ENCODE results near the gene OR4E1. TPM values are rescaled to one million over a fixed set of nuclear protein-coding genes. Genes with fewer than 3 reads are reported as not detected.
"Not testable (repeated sequence)": the region's sequence is repeated elsewhere in the genome, so short reads cannot be mapped to it uniquely, and the experiment has no call there.

Gene OR4E1, protein sequence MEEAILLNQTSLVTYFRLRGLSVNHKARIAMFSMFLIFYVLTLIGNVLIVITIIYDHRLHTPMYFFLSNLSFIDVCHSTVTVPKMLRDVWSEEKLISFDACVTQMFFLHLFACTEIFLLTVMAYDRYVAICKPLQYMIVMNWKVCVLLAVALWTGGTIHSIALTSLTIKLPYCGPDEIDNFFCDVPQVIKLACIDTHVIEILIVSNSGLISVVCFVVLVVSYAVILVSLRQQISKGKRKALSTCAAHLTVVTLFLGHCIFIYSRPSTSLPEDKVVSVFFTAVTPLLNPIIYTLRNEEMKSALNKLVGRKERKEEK
- total RNA-seq (2014; rRNA removed; shearing (Covaris generic)) = not detected in 2 replicates

DNA sequence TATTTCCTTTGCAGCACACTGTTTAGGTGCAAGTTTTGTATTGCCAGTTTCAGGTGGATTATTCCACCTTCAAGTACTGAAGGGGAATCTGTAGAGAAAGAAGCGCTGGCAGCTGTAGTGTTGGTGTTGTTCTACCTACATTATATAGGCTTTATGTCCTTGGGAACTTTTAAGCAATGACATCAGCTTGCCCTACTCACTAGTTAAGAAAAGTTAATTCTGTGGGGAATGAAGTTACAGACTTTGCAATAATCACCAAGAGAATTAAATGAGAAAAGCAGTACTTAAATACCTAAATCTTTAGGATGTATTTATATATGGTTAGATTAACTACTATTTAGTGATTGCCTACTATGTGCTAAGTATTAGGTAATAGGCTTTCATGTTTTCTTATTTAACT is at the start of gene OR4E1:
TSS of gene OR4E1 (minus strand) at position 101 of the 400 bp plus-strand sequence. CDS start 2,883 bp downstream, outside the sequence.
- DNase-seq (ENCODE audit: low read depth) = no peak

DNA sequence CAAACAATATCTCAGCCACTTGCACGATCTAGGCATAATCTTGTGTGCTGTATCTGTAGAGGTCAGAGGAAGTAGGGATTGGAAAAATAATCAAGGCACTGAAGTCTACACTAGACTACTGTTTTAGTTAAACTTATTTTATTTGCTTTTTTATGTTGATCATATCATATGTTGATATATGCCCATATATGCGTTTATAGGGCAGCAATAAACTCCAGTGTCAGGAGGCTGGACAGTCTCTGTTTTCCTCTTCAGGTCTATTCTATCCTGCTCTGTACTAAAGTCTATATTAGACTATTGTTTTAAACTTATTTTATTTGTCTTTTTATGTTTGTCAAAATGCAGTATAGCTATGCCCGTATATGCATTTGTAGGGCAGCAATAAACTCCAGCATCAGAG is 47.9 kb upstream of the OR4E1 start:
- DNase-seq (ENCODE audit: low read depth) = no peak

DNA sequence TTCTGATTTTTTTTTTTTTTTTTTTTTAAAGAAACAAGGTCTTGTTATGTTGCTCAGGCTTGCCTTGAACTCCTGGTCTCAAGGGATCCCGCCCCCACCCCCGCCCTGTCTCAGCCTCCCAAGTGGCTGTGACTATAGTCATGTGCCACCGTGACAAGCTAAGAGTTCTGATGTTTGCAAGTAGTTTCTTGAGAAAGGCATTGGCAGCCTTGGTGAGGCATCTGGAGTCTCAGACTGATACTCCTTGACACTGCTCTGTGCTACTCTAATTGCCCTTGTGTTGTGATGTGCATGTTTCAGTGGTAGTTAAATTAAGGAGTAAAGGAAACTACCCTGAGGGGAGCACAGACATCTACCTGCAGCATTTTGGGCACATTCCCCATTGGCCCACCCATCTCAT is 46.2 kb upstream of the OR4E1 start:
- DNase-seq (ENCODE audit: low read depth) = no peak

DNA sequence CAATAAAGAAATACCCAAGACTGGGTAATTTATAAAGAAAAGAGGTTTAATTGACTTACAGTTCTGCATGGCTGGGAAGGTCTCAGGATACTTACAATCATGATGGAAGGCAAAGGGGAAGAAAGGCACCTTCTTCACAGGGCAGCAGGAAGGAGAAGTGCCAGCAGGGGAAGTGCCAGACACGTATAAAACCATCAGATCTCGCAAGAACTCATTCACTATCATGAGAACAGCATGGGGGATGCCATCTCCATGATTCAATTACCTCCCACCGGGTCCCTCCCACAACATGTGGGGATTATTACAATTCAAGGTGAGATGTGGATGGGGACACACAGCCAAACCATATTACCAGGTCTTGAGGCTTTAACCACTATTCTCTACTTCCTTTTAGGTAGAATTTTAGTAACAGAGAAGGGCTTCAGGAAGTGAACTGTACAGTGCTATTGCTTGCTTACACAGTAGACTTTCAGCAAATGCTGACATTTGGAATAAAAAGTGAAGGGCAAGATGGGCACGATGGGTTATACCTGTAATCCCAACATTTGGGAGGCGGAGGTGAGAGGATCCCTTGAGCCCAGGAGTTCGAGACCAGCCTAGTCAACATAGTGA is 40.8 kb upstream of the OR4E1 start:
- no peak for DNase-seq (ENCODE audit: low read depth)

DNA sequence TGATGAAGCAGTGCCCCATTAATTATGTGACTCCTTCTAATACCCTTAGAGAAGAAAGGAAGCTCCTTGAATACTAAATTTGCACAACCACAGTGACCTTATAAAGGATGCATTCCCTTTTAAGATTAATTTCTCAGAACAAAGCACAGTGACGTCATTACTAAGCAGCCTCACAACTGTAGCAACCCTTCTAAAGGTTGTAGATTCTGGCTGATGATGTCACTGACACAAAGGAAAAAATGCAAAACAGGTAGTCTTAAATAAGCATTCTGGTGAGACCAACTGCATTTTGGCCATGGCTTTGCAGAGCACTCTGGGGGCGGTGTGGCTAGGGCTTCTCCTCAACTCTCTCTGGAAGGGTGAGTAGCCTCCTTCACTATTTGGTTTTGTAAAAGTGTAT is 38.4 kb upstream of the OR4E1 start:
- no peak for DNase-seq (ENCODE audit: low read depth)

DNA sequence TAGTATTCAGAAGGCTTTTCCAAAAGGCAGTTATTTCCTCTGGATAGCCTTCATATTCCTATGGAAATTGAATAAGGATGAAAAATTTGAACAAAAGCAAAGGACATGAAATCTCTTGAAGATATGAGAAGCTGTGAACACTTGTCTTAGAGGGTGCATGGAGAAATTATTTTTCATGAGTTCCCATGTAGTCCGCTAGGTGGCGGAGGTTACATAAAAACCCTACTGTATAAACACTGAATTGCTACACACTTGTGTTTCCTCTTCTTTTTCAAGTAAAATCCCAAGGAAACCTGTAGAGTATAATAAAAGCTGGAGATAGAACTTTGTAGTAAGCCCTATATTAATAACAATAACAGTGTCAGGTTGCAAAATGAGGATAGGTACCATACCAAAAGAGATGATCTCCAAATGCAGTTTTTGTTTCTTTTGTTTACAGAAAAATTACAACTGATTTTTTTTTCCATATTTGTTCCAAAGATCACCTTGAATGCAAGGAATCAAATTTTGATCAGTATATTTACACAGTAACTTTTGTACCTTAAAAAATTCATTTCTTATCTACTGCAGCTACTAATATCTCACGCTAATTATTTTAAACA is 37.8 kb upstream of the OR4E1 start:
- DNase-seq (ENCODE audit: low read depth) = peak; percentile 39

DNA sequence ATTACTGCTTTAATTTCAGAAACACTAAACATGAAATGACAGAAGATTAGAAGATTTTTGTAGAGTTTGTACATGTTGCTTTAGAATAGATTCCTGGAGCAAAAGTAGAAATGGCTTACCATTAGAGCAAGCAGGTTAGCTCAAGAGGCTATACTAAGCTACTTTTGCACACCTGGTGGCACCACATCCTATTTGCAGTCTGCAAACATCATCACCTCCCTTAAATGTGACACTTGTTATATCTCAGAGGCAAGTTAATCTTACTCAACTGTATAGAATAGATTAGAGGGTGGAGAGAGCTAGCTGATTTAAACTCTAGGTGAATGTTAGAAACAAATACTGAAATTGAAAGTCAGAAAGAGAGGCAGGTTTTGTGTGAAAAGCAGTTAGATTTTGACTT is 30.7 kb upstream of the OR4E1 start:
- DNase-seq (ENCODE audit: low read depth) = no peak

DNA sequence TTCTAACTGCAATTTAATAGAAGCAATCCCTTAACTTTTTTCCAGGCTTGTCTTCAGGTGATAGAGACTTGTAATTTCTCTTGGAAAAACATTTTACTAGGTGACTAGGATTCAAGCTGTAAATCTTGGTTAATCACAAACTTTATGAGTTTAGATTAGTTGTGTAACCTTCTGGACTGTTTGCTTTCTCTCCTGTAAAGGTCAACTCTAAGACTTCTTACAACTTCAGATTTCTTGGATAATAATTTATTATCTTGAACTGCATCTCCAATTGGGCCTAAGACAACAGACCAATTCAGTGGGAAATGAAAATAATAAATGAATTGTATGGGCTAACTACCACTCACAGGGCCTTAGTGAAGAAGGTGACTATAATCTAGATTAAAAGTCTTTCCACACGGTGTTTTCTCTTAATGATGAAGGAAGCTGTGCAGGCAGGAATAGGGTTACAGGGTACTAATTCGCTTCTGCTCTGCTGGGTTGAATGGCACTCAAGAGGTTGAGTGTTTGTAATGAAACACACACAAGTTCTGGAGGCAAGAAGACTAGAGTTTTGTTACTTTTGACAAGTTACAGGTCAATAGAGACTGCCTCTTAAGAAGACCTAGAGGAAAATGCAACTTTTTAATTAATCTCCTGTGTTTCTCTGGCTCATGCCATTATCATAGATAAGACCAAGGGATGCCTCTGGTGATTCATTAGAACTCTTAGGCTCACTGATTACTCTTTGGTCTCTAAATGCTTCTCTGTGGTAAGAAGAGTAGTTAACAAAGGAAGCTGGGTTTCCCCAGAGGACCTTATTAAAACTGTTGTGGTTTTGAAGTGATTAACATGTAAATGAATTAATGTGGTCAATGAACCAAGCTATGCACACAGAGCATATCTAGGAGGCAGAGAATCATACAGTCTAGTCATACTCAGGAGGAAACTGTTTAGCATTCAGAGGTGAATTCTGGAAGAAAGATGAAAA is 30.0 kb upstream of the OR4E1 start:
- DNase-seq (ENCODE audit: low read depth) = no peak

DNA sequence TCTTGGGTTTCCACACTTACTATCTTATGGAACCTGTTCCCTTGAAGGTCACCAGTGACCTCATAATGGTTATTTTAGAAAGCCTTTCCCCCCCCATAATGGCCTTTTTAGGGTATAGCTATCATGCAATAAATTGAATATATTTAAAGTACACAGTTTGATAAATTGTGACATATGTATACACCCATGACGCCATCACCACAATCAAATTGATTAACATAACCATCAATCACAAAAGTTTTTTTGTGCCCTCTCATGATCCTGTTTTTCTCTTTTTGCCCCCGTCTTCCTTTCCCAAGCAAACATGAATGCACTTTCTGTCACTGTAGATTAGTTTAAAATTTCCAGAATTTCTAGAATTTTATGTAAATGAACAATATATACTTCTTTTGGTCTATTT is 28.7 kb upstream of the OR4E1 start:
- DNase-seq (ENCODE audit: low read depth) = no peak

DNA sequence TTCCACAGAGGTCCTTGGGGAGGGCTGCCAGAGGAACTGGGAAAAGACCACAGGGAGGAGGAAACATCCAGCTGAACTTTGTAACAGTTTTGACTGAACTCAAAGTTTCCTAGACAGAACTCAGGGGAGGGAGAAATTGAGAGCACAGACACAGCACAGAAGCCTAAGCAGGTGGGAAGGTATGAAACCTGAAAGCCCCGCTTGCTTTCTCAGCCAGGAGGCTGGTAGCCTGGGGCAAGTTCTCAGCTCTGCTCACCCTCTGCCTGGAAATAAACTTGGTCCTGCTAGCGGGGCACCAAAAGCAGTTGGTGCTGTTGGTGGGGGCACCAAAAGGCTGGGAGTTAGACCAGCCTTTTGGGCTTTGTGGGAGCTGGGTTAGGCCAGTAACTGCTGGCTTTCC is 25.9 kb upstream of the OR4E1 start:
- DNase-seq (ENCODE audit: low read depth) = no peak

DNA sequence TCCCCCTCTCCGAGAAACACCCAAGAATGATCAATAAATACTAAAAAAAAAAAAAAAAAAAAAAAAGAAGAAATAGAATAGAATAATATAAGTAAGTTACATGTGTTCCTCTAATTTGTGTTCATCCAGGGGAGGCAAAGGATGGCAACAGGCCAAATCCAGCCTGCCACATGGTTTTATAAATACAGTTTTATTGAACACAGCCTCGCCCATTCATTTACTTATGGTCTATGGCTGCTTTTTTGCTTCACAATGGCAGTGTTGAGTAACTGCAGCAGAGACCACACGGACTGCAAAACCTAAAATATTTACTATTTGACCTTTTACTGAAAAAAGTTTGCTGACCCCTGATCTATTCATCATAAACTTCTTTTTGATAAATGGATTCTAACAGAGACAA is 24.9 kb upstream of the OR4E1 start:
- not testable (repeated sequence) for DNase-seq (ENCODE audit: low read depth)

DNA sequence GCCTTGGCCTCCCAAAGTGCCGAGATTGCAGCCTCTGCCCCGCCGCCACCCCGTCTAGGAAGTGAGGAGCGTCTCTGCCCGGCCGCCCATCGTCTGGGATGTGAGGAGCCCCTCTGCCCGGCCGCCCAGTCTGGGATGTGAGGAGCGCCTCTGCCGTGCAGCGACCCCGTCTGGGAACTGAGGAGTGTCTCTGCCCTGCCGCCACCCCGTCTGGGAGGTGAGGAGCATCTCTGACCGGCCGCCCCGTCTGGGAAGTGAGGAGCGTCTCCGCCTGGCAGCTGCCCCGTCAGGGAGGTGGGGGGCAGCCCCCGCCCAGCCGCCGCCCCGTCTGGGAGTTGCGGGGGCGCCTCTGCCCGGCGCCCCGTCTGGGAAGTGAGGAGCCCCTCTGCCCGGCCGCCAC is 24.0 kb upstream of the OR4E1 start:
- DNase-seq (ENCODE audit: low read depth) = not testable (repeated sequence)

DNA sequence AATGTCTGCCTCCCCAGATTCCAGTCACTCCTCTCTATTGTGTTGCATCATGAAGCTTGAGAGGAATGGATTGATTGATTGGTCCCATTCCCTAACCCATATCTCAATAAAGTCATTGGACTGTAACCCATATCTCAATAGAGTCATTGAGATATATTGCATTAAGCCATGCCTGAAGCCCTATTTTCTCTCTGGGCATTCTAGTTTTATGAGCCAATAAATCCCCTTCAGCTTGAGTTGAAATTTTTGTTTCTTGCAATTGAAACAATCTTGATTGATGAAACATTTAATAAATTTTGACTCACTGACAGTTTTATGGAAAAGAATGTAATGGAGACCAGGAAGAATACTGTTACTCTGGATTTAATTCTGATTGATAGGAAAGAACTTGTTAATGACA is 20.8 kb upstream of the OR4E1 start:
- DNase-seq (ENCODE audit: low read depth) = no peak

DNA sequence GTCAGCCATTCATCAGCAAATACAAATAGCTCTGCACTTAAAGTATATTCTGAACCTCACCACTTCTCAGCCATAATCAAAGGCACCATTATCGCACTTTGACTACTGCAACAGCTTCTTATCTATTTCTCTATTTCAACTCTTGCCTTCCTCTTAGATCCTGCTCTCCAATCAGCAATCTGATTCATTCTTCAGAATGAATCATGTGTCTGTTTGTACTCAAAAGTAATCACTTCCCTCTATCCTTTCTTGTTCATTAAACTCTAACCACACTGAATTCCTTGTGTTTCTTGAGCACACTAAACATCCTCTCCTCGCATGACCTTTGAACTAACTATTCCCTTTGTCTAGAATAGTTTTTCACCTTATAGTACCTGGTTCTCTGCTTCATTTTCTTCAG is 12.8 kb upstream of the OR4E1 start:
- no peak for DNase-seq (ENCODE audit: low read depth)

DNA sequence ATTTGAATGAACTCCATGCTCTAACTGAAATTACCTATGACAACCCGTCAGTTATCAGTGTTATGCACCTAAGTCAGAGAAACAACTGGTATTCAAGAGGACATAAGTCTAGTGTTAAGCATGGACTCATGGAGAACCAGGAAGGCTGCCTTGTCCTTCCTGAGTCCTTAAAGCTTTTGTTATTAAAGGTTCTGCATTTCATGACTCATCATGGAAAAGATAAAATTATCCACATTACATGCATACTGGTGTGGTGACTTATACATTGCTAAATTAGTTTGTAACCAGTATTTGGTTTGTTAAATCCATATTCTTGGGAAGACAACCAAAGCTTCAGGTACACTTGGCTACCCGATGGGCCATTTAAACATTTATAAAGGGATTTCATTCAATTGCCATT is 6.5 kb upstream of the OR4E1 start:
- peak; percentile 7 for DNase-seq (ENCODE audit: low read depth)

DNA sequence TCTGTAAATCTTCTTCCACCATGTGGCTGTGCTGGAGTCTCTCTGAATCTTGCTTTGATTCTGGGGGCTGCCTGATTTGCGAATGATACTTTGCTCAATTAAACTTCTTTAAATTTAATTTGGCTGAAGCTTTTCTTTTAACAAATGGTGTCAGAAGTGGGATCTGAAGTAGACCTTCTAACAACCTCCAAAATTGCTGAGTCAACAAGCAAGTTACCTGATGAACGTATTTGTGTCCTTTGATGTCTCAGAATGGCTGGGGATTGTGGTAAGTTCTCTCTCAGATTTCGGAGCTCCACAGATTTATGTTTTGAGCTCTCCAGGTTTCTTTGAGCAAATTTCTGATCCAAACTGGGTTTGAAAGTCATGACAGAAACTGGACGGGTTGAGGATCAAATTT is 1.9 kb upstream of the OR4E1 start:
- no peak for DNase-seq (ENCODE audit: low read depth)

DNA sequence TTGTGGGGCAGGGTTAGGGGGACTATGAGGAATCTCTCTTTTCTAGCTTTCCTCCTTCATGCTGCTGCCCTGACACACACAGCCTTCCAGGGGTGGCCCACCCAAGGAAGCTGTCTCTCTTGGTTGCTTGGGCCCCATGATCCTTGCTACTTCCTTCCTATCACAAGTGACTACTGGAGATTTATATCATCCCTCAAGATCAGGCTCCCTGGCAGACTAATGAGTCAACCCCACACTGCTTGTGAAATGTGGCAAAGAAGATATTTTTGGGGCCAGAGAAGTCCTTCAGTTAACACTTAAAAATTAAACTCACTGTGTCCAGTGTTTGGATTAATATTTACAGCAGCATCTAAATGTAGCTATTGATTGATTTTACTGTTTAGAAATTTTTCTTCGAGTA is 1.5 kb downstream of the OR4E1 start:
- peak; percentile 1 for DNase-seq (ENCODE audit: low read depth)

DNA sequence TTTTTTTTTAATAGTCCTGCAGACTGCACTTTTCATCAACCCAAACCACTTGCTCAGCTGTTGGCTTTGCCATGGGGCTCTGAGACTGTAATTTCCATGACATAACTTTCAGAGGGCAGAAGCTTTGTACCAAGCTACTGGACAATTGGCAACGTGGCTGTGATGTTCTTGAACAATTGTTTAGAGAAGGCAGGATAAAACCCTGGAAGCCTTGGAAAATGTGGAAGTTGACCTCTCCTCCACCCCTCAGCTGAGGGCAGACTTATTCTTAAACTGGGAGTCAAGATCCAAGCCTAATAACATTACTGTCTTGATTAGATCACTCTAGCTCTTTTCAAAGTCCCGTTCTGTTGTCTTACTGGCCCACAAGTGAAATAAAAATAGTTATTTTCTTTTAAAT is 2.2 kb downstream of the OR4E1 start:
- DNase-seq (ENCODE audit: low read depth) = no peak

DNA sequence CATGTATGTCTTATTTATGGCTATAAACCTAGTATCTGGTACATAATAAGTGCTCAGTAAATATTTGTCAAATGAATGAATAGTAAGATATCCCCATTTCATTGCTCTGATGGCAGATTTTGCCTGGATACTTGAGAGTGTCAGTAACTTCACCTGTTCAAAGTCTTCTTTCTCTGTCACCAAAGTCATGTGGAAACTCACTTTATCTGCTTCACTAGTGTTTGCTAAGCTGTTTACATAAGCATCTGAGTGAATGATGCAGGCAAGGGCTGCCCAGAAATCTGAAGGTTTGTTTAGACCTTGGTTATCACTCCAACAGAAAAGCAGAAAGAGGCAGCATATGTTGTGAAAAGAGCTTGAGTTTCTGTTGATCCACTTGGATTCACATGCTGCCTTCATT is 4.3 kb downstream of the OR4E1 start:
- DNase-seq (ENCODE audit: low read depth) = no peak

DNA sequence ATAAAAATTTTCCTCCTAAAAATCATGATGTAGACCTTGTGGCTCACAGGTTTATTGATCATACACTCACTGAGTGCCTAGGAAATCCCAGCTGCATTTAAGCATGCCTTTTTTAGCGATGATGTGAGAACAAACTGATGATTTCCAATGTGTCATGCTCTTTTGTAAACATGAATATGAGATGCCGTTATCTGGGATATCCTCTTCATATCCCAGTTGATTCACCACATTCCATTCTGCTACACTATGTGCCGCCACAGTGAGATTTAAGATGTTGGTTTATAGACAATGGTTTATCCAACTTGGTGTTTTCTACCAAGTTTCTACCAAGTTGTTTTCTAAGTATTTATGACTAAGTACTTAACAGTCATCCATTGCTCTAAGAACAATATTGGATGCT is 5.2 kb downstream of the OR4E1 start:
- DNase-seq (ENCODE audit: low read depth) = peak; percentile 49

DNA sequence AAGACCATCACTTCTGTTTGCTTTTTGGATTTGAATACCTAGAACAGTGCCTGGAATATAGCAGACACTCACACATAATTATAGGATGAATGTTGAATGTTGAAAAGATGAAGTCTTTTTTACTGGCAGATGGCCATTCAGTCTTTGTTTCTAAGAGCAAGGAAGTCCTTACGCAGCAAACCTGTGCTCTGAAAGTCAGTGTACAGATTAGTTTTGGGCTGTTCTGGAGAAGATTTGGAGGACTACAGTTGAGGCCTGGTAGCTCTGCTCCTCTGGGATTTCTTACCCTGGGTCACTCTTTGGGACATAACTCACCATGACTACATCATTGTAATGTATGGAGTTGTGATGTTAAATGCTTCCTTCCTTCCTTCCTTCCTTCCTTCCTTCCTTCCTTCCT is 16.6 kb downstream of the OR4E1 start:
- DNase-seq (ENCODE audit: low read depth) = no peak

DNA sequence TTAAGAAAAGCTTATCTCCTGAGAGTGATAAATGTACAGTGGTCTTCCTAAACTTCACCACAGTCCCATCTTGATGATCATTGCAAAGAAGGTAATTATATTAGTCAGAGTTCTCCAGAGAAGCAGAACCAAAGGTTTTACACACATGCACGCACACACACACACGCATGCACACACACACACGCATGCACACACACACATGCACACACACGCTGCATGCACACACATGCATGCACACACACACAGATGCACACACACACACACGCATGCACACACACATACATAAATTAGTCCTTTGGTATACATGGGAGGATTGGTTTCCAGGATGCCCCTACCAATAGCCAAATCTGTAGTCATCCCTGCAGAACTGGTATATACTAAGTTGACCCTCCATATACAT is 19.4 kb downstream of the OR4E1 start:
- no peak for DNase-seq (ENCODE audit: low read depth)

Data from RPMI7951 (cell line).